H1 (cell line): ENCODE measurements around the gene TAF4. TPM values are rescaled to one million over a fixed set of nuclear protein-coding genes. Genes with fewer than 3 reads are reported as not detected.

Experiments
- CTCF ChIA-PET: fragments of 300-600 bp; sonication (Branson Sonifier 250); formaldehyde crosslinking; loops from one replicate; lab custom pipeline; 2021; ENCODE audit not compliant: partially characterized antibody; lab: Charles Lee
- POLR2A ChIA-PET: fragments of 300-600 bp; sonication (Branson Sonifier 250); formaldehyde crosslinking; loops from one replicate; lab custom pipeline; 2021; ENCODE audit warnings: inconsistent platforms; ENCODE audit not compliant: partially characterized antibody; lab: Charles Lee
- DNase-seq, 2 experiments: peaks; one replicate each; pipeline versions ENCODE4 v3.0.0 to v3.0.0-alpha.2; 2010 to 2022; ENCODE audit warnings: low spot score in 2 of 2, low read depth in 1 of 2, mixed read lengths in 1 of 2
- FAIRE-seq: peaks from 2 replicates; lab custom pipeline; 2011; peaks lifted over from hg19 to GRCh38; lab: Jason Lieb, UNC
- H2AFZ ChIP-seq: 2 replicates; pipeline ENCODE4 v1.8.1; 2012; ENCODE audit warnings: low read length, inconsistent platforms
- H2AK5ac ChIP-seq: 2 replicates; pipeline ENCODE4 v1.6.1; 2013; ENCODE audit warnings: low read depth, low read length
- H2BK120ac ChIP-seq: replicated peaks from 2 replicates; pipeline ENCODE3; 2013; ENCODE audit warnings: low read depth, low read length, inconsistent platforms
- H2BK12ac ChIP-seq: 2 replicates; pipeline ENCODE4 v1.6.1; 2013; ENCODE audit warnings: low read depth, low read length
- H2BK15ac ChIP-seq: 2 replicates; pipeline ENCODE4 v1.6.1; 2013; ENCODE audit warnings: low read length
- H2BK20ac ChIP-seq: 2 replicates; pipeline ENCODE4 v1.6.1; 2013; ENCODE audit warnings: low read length
- H2BK5ac ChIP-seq: 2 replicates; pipeline ENCODE4 v1.6.1; 2013; ENCODE audit warnings: low read depth, low read length
- H3K14ac ChIP-seq: 2 replicates; pipeline ENCODE4 v1.6.1; 2013; ENCODE audit warnings: inconsistent platforms; ENCODE audit not compliant: insufficient read length
- H3K18ac ChIP-seq: 2 replicates; pipeline ENCODE4 v1.6.1; 2013; ENCODE audit warnings: low read length; ENCODE audit errors: extremely low read depth
- H3K23ac ChIP-seq: 2 replicates; pipeline ENCODE4 v1.6.1; 2013; ENCODE audit warnings: inconsistent platforms; ENCODE audit not compliant: insufficient read length
- H3K23me2 ChIP-seq: 2 replicates; pipeline ENCODE4 v1.6.1; 2013; ENCODE audit warnings: low read depth, low read length
- H3K27ac ChIP-seq: 2 replicates; pipeline ENCODE4 v1.6.1; 2011; ENCODE audit warnings: low read depth, low read length, inconsistent platforms
- H3K27me3 ChIP-seq, 4 experiments: replicated peaks in 1 of 4; 1 replicate in 1 of 4; 2 replicates in 3 of 4; pipeline versions ENCODE4 v1.6.1 to v1.8.1; 2011 to 2013; ENCODE audit warnings: low read length in 3 of 4, mild to moderate bottlenecking in 3 of 4, inconsistent platforms in 2 of 4, mixed read lengths in 2 of 4, moderate library complexity in 1 of 4; ENCODE audit not compliant: control insufficient read depth in 3 of 4, insufficient read depth in 3 of 4; ENCODE audit errors: extremely low read depth in 1 of 4
- H3K36me3 ChIP-seq, 4 experiments: 2 replicates each; pipeline versions ENCODE4 v1.6.1 to v1.8.1; 2011 to 2013; ENCODE audit warnings: mild to moderate bottlenecking in 4 of 4, low read length in 3 of 4, moderate library complexity in 2 of 4, control low read depth in 1 of 4, inconsistent platforms in 1 of 4; ENCODE audit not compliant: insufficient read depth in 4 of 4, control insufficient read depth in 2 of 4
- H3K4ac ChIP-seq: replicated peaks from 2 replicates; pipeline ENCODE3; 2013; ENCODE audit warnings: low read length, low read depth, mixed read lengths, inconsistent platforms; ENCODE audit not compliant: insufficient read length
- H3K4me1 ChIP-seq, 4 experiments: replicated peaks in 1 of 4; 1 replicate in 1 of 4; 2 replicates in 3 of 4; pipeline versions ENCODE4 v1.6.1 to v1.8.1; 2011 to 2013; ENCODE audit warnings: low read length in 3 of 4, inconsistent platforms in 2 of 4, mixed read lengths in 1 of 4; ENCODE audit not compliant: insufficient read depth in 4 of 4, control insufficient read depth in 3 of 4
- H3K4me2 ChIP-seq, 2 experiments: 2 replicates each; pipeline versions ENCODE4 v1.6.1 to v1.8.1; 2011 to 2013; ENCODE audit warnings: low read depth in 2 of 2, low read length in 2 of 2, control low read depth in 1 of 2, inconsistent platforms in 1 of 2, mild to moderate bottlenecking in 1 of 2; ENCODE audit not compliant: insufficient read depth in 1 of 2
- H3K4me3 ChIP-seq, 4 experiments: fragments of 200-600, 300-600 bp in 1 of 4; sonication (generic), shearing (Covaris generic), sonication (Bioruptor Twin) in 1 of 4; 2 replicates each; pipeline versions ENCODE4 v1.5.1 to v1.8.1; 2011 to 2016; ENCODE audit warnings: low read length in 4 of 4, low read depth in 3 of 4, control low read depth in 2 of 4, inconsistent platforms in 2 of 4, mild to moderate bottlenecking in 2 of 4, mixed read lengths in 1 of 4, moderate library complexity in 1 of 4; ENCODE audit not compliant: insufficient read depth in 2 of 4; ENCODE audit errors: extremely low read depth in 1 of 4
- H3K56ac ChIP-seq: replicated peaks from 2 replicates; pipeline ENCODE3; 2013; ENCODE audit warnings: low read depth, mild to moderate bottlenecking, mixed read lengths, low read length, inconsistent platforms; ENCODE audit not compliant: insufficient read length
- H3K79me1 ChIP-seq: 2 replicates; pipeline ENCODE4 v1.6.1; 2013; ENCODE audit warnings: low read depth, low read length, control low read depth
- H3K79me2 ChIP-seq, 2 experiments: 2 replicates each; pipeline versions ENCODE4 v1.6.1 to v1.8.1; 2012 to 2013; ENCODE audit warnings: low read length in 2 of 2, mild to moderate bottlenecking in 2 of 2, inconsistent platforms in 1 of 2; ENCODE audit not compliant: insufficient read depth in 2 of 2, control insufficient read depth in 1 of 2
- H3K9ac ChIP-seq, 4 experiments: replicated peaks in 1 of 4; 1 replicate in 1 of 4; 2 replicates in 3 of 4; pipeline versions ENCODE4 v1.6.1 to v1.8.1; 2011 to 2013; ENCODE audit warnings: low read depth in 3 of 4, low read length in 3 of 4, control low read depth in 2 of 4, mild to moderate bottlenecking in 2 of 4, moderate library complexity in 2 of 4, inconsistent platforms in 1 of 4; ENCODE audit errors: extremely low read depth in 1 of 4
- H3K9me3 ChIP-seq, 2 experiments: 2 replicates each; pipeline versions ENCODE4 v1.6.1 to v1.8.1; 2012 to 2013; ENCODE audit warnings: mild to moderate bottlenecking in 2 of 2, moderate library complexity in 2 of 2, control low read depth in 1 of 2, inconsistent platforms in 1 of 2, low read depth in 1 of 2, low read length in 1 of 2, mixed read lengths in 1 of 2; ENCODE audit not compliant: insufficient read depth in 2 of 2
- H4K20me1 ChIP-seq, 2 experiments: replicated peaks in 1 of 2; 2 replicates each; pipeline versions ENCODE3 to v1.8.1; 2011 to 2013; ENCODE audit warnings: inconsistent platforms in 2 of 2, low read length in 2 of 2, mild to moderate bottlenecking in 1 of 2; ENCODE audit not compliant: insufficient read depth in 2 of 2, control insufficient read depth in 1 of 2
- H4K5ac ChIP-seq: 2 replicates; pipeline ENCODE4 v1.6.1; 2013; ENCODE audit warnings: low read length, low read depth, mixed read lengths, inconsistent platforms; ENCODE audit not compliant: insufficient read length
- H4K8ac ChIP-seq: 2 replicates; pipeline ENCODE4 v1.8.0; 2013; ENCODE audit warnings: mild to moderate bottlenecking, moderate library complexity, low read length, inconsistent platforms; ENCODE audit not compliant: insufficient read depth; ENCODE audit errors: extremely low read depth
- H4K91ac ChIP-seq: replicated peaks from 2 replicates; pipeline ENCODE3; 2013; ENCODE audit warnings: low read length, mixed read lengths, inconsistent platforms; ENCODE audit not compliant: insufficient read length
- CBX5 ChIP-seq: fragments of 300-800, 300-1000 bp; sonication (generic); IDR thresholded peaks from 2 replicates; pipeline ENCODE4 v1.7.1; 2016; ENCODE audit warnings: antibody characterized with exemption, low read length, low read depth
- CTCF ChIP-seq, 3 experiments: IDR thresholded peaks; 1 replicate in 2 of 3; 2 replicates in 1 of 3; pipeline versions ENCODE4 v1.5.1 to v1.6.1; 2011; ENCODE audit warnings: low read length in 3 of 3, mild to moderate bottlenecking in 3 of 3, inconsistent platforms in 2 of 3, low read depth in 1 of 3, moderate library complexity in 1 of 3; ENCODE audit not compliant: insufficient read depth in 1 of 3; ENCODE audit errors: control extremely low read depth in 1 of 3
- EGR1 ChIP-seq: IDR thresholded peaks from 2 replicates; pipeline ENCODE4 v1.6.1; 2011; ENCODE audit warnings: low read depth, low read length, borderline replicate concordance
- FOSL1 ChIP-seq: IDR thresholded peaks from 2 replicates; pipeline ENCODE4 v1.6.1; 2011; ENCODE audit warnings: mild to moderate bottlenecking, low read depth, low read length, moderate library complexity; ENCODE audit not compliant: insufficient read depth
- RAD21 ChIP-seq, 2 experiments: IDR thresholded peaks in 1 of 2; conservative IDR thresholded peaks in 1 of 2; 2 replicates each; pipeline ENCODE4 v1.6.1; 2011; ENCODE audit warnings: low read depth in 2 of 2, low read length in 2 of 2, improper control_type of control experiment in 1 of 2, inconsistent platforms in 1 of 2, mild to moderate bottlenecking in 1 of 2, moderate library complexity in 1 of 2
- SP2 ChIP-seq: IDR thresholded peaks from 2 replicates; pipeline ENCODE4 v1.6.1; 2012; ENCODE audit warnings: mild to moderate bottlenecking, low read length, inconsistent platforms
- TCF12 ChIP-seq: IDR thresholded peaks from 2 replicates; pipeline ENCODE4 v1.6.1; 2011; ENCODE audit warnings: low read depth, mild to moderate bottlenecking, low read length
- TEAD4 ChIP-seq: IDR thresholded peaks from 2 replicates; pipeline ENCODE4 v1.6.1; 2012; ENCODE audit warnings: low read depth, low read length, inconsistent platforms, mixed read lengths
- WGBS, 2 experiments: shearing (Covaris generic) in 1 of 2; methylation state at CpG; one replicate each; pipeline versions ENCODE4 v1.1.6 to v1.1.7; 2013 to 2015; ENCODE audit warnings: low lambda C conversion rate in 2 of 2, mixed read lengths in 2 of 2, inconsistent platforms in 1 of 2, low coverage in 1 of 2, missing lambda C conversion rate in 1 of 2; ENCODE audit not compliant: insufficient replicate concordance in 2 of 2, insufficient coverage in 1 of 2, insufficient read length in 1 of 2; ENCODE audit errors: extremely low coverage in 1 of 2, missing lambda C conversion rate in 1 of 2; 5-methylcytosine and 5-hydroxymethylcytosine counted together
- polyA plus RNA-seq, 7 experiments: library from polyadenylated mRNA; depleted of rRNA in 3 of 7; stranded (reverse) in 5 of 7; unstranded in 2 of 7; fragments of >200 nt in 5 of 7; fragments of 200-250 nt in 2 of 7; gene quantifications; 1 replicate in 5 of 7; 2 replicates in 1 of 7; 4 replicates in 1 of 7; pipeline versions ENCODE4 v1.2.1 to v1.2.3, GENCODE V29; 2011 to 2013; ENCODE audit warnings: missing spikeins in 2 of 7, mixed read lengths in 2 of 7
- total RNA-seq: library from RNA; stranded (reverse); fragmentation: NEBNext Ultra II Directional; extraction: Animal tissue kit (Norgen Biotek cat#: 25700); gene quantifications from 2 replicates; pipeline ENCODE4 v1.2.1, GENCODE V29; 2021

The TAF4 gene
- total and polyA plus RNA-seq, 2 of the 8 experiments (the other 6 are each of a cell fraction or from before 2014, with no cell fraction given) = 16.0 to 30.1 TPM

- Histone ChIP-seq H3K27ac (no peak overlapping the region), H3K14ac (no peak overlapping the region), H2AK5ac (no peak overlapping the region), H3K23ac (no peak overlapping the region), H2BK15ac (no peak overlapping the region), H2AFZ (no peak overlapping the region), H4K8ac (no peak overlapping the region; the same call in 1 of the 2 replicates), H3K79me1 (peaks cover 5% of the 10 kb centered on the region; the same call in 1 of the 2 replicates), H2BK5ac (no peak overlapping the region), H4K5ac (no peak overlapping the region), H3K4me3 (no peak overlapping the region), H3K23me2 (peaks cover 11% of the 10 kb centered on the region; the same call in 1 of the 2 replicates), H3K4ac (no peak overlapping the region), H3K79me2 (peaks cover 0 to 2% of the 10 kb centered on the region in 2 experiments; a peak in 2 of 4 replicates), H3K18ac (no peak overlapping the region), H2BK120ac (no peak overlapping the region), H3K9me3 (peaks cover 0 to 2% of the 10 kb centered on the region in 2 experiments; a peak in 1 of 4 replicates), H3K36me3 (peaks cover 0 to 8% (median 0%) of the 10 kb centered on the region in 4 experiments; a peak in 4 of 8 replicates), H4K20me1 (peaks cover 6 to 12% of the 10 kb centered on the region in 2 experiments), H4K91ac (no peak overlapping the region), H3K56ac (no peak overlapping the region), H3K4me1 (no peaks in the 10 kb centered on the region; a peak in 2 of 7 replicates), H2BK12ac (no peak overlapping the region), H3K9ac (no peak overlapping the region), H3K4me2 (no peak overlapping the region), H2BK20ac (no peak overlapping the region), H3K27me3 (no peaks in the 10 kb centered on the region; a peak in 1 of 7 replicates)
- CTCF ChIA-PET = interaction anchor here (0.9 kb wide), 1 partner anchor 48 kb away, joined by 4 read pairs; no protein-coding TSS in a partner anchor
- TF ChIP-seq RAD21 (IDR thresholded peaks at IDR 0.05 in 1 of 2, conservative IDR thresholded peaks at IDR 0.05 in 1 of 2; ENCODE audit: low read depth in 2 of 2, low read length in 2 of 2) = peak; percentile 57 to 73
- no peak for TF ChIP-seq CBX5
- no peak for TF ChIP-seq TEAD4
- TF ChIP-seq CTCF (IDR thresholded peaks at IDR 0.05; ENCODE audit: control extremely low read depth in 1 of 3, insufficient read depth in 1 of 3, low read depth in 1 of 3, low read length in 3 of 3) = peak; percentile 49 to 60 (median 59)
- no peak for TF ChIP-seq TCF12
- no peak for TF ChIP-seq FOSL1
- TF ChIP-seq EGR1 = 0 out of 2 replicates have a peak, but pooled peaks have one; percentile 17
- TF ChIP-seq SP2 = no peak
- WGBS, 2 experiments = 85% methylated on average over 19 of the region's 22 CpGs; no CpG with 5 or more reads in 1 of the 2 experiments
- no peak for FAIRE-seq
- DNase-seq = no peak
- POLR2A ChIA-PET = no interaction called here
Observed at GRCh38 chr20:61980647-61981583, 84.8 kb downstream of the TAF4 start.
